ENCODE measurements around the gene APBA2. TPM values are rescaled to one million over a fixed set of nuclear protein-coding genes. Genes with fewer than 3 reads are reported as not detected.

The APBA2 gene
- total RNA-seq, 2 experiments from 2014 or later = 30.8 to 32.0 TPM

GRCh38 chr15:29031502-29032228 lies 145.9 kb downstream of the APBA2 start:
- peak overlapping the region; percentile 55 for H3K27ac Mint-ChIP-seq
- DNase-seq (peak; percentile 64), ATAC-seq (peak; percentile 95)
- CTCF ChIA-PET = no interaction called here
- H3K9me3 Mint-ChIP-seq = peaks cover 8% of the 10 kb centered on the region
- POLR2A ChIA-PET = no interaction called here
- intact Hi-C loops (cut with micrococcal nuclease) = no loop called here
- H3K36me3 Mint-ChIP-seq (ENCODE audit: low read depth) = peaks cover 25% of the 10 kb centered on the region
- H3K27me3 Mint-ChIP-seq = no peaks in the 10 kb centered on the region
- TF ChIP-seq, protein P1, sequence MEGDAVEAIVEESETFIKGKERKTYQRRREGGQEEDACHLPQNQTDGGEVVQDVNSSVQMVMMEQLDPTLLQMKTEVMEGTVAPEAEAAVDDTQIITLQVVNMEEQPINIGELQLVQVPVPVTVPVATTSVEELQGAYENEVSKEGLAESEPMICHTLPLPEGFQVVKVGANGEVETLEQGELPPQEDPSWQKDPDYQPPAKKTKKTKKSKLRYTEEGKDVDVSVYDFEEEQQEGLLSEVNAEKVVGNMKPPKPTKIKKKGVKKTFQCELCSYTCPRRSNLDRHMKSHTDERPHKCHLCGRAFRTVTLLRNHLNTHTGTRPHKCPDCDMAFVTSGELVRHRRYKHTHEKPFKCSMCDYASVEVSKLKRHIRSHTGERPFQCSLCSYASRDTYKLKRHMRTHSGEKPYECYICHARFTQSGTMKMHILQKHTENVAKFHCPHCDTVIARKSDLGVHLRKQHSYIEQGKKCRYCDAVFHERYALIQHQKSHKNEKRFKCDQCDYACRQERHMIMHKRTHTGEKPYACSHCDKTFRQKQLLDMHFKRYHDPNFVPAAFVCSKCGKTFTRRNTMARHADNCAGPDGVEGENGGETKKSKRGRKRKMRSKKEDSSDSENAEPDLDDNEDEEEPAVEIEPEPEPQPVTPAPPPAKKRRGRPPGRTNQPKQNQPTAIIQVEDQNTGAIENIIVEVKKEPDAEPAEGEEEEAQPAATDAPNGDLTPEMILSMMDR (IDR thresholded peaks at IDR 0.05) = no peak
- H3K4me1 Mint-ChIP-seq (ENCODE audit: low read depth) = peaks cover 51% of the 10 kb centered on the region
- H3K4me3 Mint-ChIP-seq = no peak overlapping the region

GRCh38 chr15:29032229-29032625 lies 146.5 kb downstream of the APBA2 start:
- ATAC-seq (no peak), DNase-seq (no peak)
- Mint-ChIP-seq H3K9me3 (peaks cover 8% of the 10 kb centered on the region), H3K27me3 (no peaks in the 10 kb centered on the region), H3K4me1 (ENCODE audit: low read depth) (peaks cover 54% of the 10 kb centered on the region), H3K4me3 (no peak overlapping the region), H3K36me3 (ENCODE audit: low read depth) (peaks cover 25% of the 10 kb centered on the region), H3K27ac (peak overlapping the region; percentile 55)
- ChIA-PET CTCF (no interaction called here), POLR2A (no interaction called here)
- intact Hi-C loops (cut with micrococcal nuclease) = no loop called here
- TF ChIP-seq, protein P1 (IDR thresholded peaks at IDR 0.05) = no peak

- CTCF ChIA-PET = no interaction called here
- no peak for DNase-seq
- no peak for ATAC-seq
- Mint-ChIP-seq H3K4me1 (ENCODE audit: low read depth) (peaks cover 60% of the 10 kb centered on the region), H3K27me3 (no peaks in the 10 kb centered on the region), H3K4me3 (no peak overlapping the region), H3K27ac (no peak overlapping the region), H3K36me3 (ENCODE audit: low read depth) (peaks cover 25% of the 10 kb centered on the region), H3K9me3 (peaks cover 8% of the 10 kb centered on the region)
- intact Hi-C loops (cut with micrococcal nuclease) = no loop called here
- POLR2A ChIA-PET = no interaction called here
- TF ChIP-seq, protein P1 (IDR thresholded peaks at IDR 0.05) = no peak
These were observed 147.0 kb downstream of the APBA2 start for GRCh38 chr15:29032751-29033150.

DNA sequence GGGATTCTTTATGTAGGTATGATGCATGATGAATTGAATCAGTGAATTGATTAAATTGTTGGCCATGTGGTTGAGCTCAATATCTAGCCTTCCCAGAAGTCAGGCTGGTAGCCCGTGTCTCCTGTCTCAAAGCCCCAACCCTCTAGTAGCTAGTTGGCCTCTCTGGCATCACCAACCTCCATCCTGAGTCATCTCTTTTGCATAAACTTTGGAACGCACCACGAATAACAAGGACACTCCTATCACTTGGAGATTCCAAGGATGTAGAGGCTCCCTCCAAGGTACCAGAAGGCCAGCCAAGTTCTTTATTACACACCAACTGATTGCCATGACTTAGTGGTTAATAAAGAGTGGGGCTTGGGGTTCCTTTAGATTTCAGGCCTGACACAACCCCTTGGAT lies 148.4 kb downstream of the APBA2 start:
- ChIA-PET POLR2A (no interaction called here), CTCF (interaction anchor here (0.9 kb wide), 1 partner anchor 55 kb away, joined by 3 read pairs; no protein-coding TSS in a partner anchor)
- Mint-ChIP-seq H3K4me1 (ENCODE audit: low read depth) (peaks cover 60% of the 10 kb centered on the region), H3K36me3 (ENCODE audit: low read depth) (peaks cover 17% of the 10 kb centered on the region), H3K27ac (no peak overlapping the region), H3K4me3 (no peak overlapping the region), H3K27me3 (no peaks in the 10 kb centered on the region), H3K9me3 (peaks cover 6% of the 10 kb centered on the region)
- no peak for ATAC-seq
- no peak for DNase-seq
- intact Hi-C loops (cut with micrococcal nuclease) = no loop called here
- TF ChIP-seq, protein P1 (IDR thresholded peaks at IDR 0.05) = no peak

GRCh38 chr15:29034593-29035335 lies 149.0 kb downstream of the APBA2 start:
- ATAC-seq = no peak
- Mint-ChIP-seq H3K27me3 (no peaks in the 10 kb centered on the region), H3K9me3 (peaks cover 6% of the 10 kb centered on the region), H3K4me3 (no peak overlapping the region), H3K4me1 (ENCODE audit: low read depth) (peaks cover 60% of the 10 kb centered on the region), H3K27ac (no peak overlapping the region), H3K36me3 (ENCODE audit: low read depth) (peaks cover 17% of the 10 kb centered on the region)
- DNase-seq = no peak
- CTCF ChIA-PET = no interaction called here
- intact Hi-C loops (cut with micrococcal nuclease) = no loop called here
- POLR2A ChIA-PET = no interaction called here
- TF ChIP-seq, protein P1 (IDR thresholded peaks at IDR 0.05) = no peak
